ENCODE results near the gene HK1.
"Not testable (repeated sequence)": the region's sequence is repeated elsewhere in the genome, so short reads cannot be mapped to it uniquely, and the experiment has no call there.

DNA sequence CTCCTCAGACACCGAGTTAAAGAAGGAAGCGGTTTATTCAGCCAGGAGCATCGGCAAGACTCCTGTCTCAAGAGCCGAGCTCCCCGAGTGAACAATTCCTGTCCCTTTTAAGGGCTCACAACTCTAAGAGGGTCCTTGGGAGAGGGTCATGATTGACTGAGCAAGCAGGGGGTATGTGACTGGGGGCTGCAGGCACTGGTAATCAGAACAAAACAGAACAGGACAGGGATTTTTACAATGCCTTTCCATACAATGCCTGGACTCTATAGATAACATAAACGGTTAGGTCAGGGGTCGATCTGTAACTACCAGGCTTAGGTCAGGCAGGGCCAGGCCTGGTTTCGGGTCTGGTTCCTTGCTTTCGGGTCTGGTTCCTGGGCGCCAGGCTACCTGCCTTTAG lies 30.0 kb downstream of the HK1 start:
- TF ChIP-seq, protein P1, sequence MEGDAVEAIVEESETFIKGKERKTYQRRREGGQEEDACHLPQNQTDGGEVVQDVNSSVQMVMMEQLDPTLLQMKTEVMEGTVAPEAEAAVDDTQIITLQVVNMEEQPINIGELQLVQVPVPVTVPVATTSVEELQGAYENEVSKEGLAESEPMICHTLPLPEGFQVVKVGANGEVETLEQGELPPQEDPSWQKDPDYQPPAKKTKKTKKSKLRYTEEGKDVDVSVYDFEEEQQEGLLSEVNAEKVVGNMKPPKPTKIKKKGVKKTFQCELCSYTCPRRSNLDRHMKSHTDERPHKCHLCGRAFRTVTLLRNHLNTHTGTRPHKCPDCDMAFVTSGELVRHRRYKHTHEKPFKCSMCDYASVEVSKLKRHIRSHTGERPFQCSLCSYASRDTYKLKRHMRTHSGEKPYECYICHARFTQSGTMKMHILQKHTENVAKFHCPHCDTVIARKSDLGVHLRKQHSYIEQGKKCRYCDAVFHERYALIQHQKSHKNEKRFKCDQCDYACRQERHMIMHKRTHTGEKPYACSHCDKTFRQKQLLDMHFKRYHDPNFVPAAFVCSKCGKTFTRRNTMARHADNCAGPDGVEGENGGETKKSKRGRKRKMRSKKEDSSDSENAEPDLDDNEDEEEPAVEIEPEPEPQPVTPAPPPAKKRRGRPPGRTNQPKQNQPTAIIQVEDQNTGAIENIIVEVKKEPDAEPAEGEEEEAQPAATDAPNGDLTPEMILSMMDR (IDR thresholded peaks at IDR 0.05; ENCODE audit: poor library complexity), result not testable (repeated sequence)
- TF ChIP-seq EZH2 (IDR thresholded peaks at IDR 0.05; ENCODE audit: borderline replicate concordance), result not testable (repeated sequence)

Data from hepatocyte (in vitro differentiated cells).